Measurements from ENCODE around the gene CITED1.

CITED1 gene

GRCh38 chrX:72308566-72309296, 3.0 kb upstream of the CITED1 start:
- peak in 1 of 2 donors; percentile 33 for DNase-seq

GRCh38 chrX:72308209-72308565, 2.5 kb upstream of the CITED1 start:
- DNase-seq: no peak

- DNase-seq: no peak
Observed at GRCh38 chrX:72307646-72308051, 1.9 kb upstream of the CITED1 start.

GRCh38 chrX:72306851-72307645, 1.3 kb upstream of the CITED1 start:
- DNase-seq: peak; percentile 29 to 34

- no peak for DNase-seq
Observed at GRCh38 chrX:72306085-72306801, 529 bp upstream of the CITED1 start.

GRCh38 chrX:72304877-72305276, 837 bp downstream of the CITED1 start:
- DNase-seq: peak in 1 of 2 donors; percentile 0

- no peak for DNase-seq
Observed at GRCh38 chrX:72301781-72302180, 3.9 kb downstream of the CITED1 start.

- no peak for DNase-seq
Observed at GRCh38 chrX:72299891-72300630, 5.7 kb downstream of the CITED1 start.

- no peak for DNase-seq
Observed at GRCh38 chrX:72297953-72298730, 7.6 kb downstream of the CITED1 start.

GRCh38 chrX:72296991-72297390, 8.7 kb downstream of the CITED1 start:
- no peak for DNase-seq

- no peak for DNase-seq
Observed at GRCh38 chrX:72295745-72296144, 10.0 kb downstream of the CITED1 start.

- DNase-seq: no peak
Observed at GRCh38 chrX:72294497-72294896, 11.2 kb downstream of the CITED1 start.

- no peak for DNase-seq
Observed at GRCh38 chrX:72282302-72282701, 23.4 kb downstream of the CITED1 start.

GRCh38 chrX:72280321-72280845, 25.3 kb downstream of the CITED1 start:
- no peak for DNase-seq

GRCh38 chrX:72276478-72276953, 29.2 kb downstream of the CITED1 start:
- DNase-seq: no peak

- DNase-seq: no peak
Observed at GRCh38 chrX:72274526-72274925, 31.2 kb downstream of the CITED1 start.

- DNase-seq: no peak
Observed at GRCh38 chrX:72273718-72274117, 32.0 kb downstream of the CITED1 start.

GRCh38 chrX:72272868-72273267, 32.8 kb downstream of the CITED1 start:
- DNase-seq: no peak

GRCh38 chrX:72271812-72272211, 33.9 kb downstream of the CITED1 start:
- no peak for DNase-seq

- no peak for DNase-seq
Observed at GRCh38 chrX:72271091-72271788, 34.5 kb downstream of the CITED1 start.

GRCh38 chrX:72270316-72270866, 35.3 kb downstream of the CITED1 start:
- no peak for DNase-seq

Measured in hippocampal formation (tissue), 2 donors.